ENCODE data around the gene SESN1. TPM values are rescaled to one million over a fixed set of nuclear protein-coding genes. Genes with fewer than 3 reads are reported as not detected.
"Not testable (repeated sequence)": the region's sequence is repeated elsewhere in the genome, so short reads cannot be mapped to it uniquely, and the experiment has no call there.

The SESN1 gene
- total RNA-seq, 1 donor from 2014 or later, result 33.1 TPM

GRCh38 chr6:109001291-109001894 is 93.3 kb downstream of the SESN1 start:
- no peak for DNase-seq (ENCODE audit: low spot score)

GRCh38 chr6:109000289-109000688 is 94.4 kb downstream of the SESN1 start:
- no peak for DNase-seq (ENCODE audit: low spot score)

GRCh38 chr6:108999428-108999827 is 95.2 kb downstream of the SESN1 start:
- DNase-seq (ENCODE audit: low spot score), result no peak

- no peak for DNase-seq (ENCODE audit: low spot score)
Measured at GRCh38 chr6:108998485-108998884, 96.2 kb downstream of the SESN1 start.

- DNase-seq (ENCODE audit: low spot score), result no peak
Measured at GRCh38 chr6:108996208-108996607, 98.4 kb downstream of the SESN1 start.

DNA sequence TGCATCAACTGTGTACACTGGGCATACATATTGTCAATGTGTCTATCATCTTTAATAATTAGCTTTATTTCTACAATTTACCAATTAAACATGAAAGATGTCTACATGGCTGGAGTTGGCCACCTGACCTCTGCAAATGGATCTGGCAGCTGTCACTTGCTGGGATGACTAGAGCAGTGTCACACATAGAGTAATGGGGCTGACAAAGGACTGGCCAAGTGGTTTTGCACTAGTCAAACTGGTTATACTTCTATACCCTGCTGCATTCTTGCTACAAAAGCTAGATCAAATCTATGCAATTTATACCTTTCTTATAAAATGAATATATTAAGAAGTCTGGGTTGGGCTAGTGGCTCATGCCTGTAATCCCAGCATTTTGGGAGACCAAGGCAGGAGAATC is 99.3 kb downstream of the SESN1 start:
- DNase-seq (ENCODE audit: low spot score), result no peak

GRCh38 chr6:108993876-108994275 is 100.8 kb downstream of the SESN1 start:
- DNase-seq (ENCODE audit: low spot score), result no peak

DNA sequence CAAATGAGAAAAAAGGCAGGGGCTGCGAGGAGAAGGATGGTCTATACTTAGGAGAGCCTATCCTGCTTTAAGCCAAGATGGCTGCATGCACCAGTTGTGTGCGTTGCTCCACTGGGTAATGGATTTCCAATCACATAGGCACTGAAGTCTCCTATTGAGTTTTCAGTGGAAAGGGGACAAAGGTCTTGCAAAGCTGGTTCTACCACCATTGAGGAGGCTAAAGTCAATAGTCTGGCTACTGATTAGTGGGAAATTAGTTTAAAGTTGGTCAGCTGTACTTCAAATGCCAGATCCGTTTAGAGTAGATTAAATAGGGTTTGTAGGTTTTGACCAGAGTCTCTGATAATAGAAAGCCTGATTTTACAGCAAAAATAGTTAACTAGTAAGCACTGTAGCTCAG is 104.9 kb downstream of the SESN1 start:
- peak; percentile 69 for DNase-seq (ENCODE audit: low spot score)

DNA sequence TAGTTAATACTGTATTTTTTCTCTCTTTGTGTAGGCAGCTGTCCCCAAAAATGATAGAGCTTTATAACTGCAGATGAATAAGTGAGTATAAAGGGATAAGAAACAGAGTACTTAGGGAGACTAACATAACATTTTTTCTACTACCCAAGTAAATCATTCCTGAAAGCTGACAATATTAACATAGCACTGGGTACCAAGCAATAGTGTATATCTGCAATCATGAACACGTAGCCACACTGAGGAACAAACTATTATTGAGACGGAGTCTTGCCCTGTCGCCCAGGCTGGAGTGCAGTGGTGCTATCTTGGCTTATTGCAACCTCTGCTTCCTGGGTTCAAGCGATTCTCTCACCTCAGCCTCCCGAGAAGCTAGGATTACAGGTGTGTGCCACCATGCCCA is 105.9 kb downstream of the SESN1 start:
- DNase-seq (ENCODE audit: low spot score), result no peak

GRCh38 chr6:108988296-108988695 is 106.3 kb downstream of the SESN1 start:
- no peak for DNase-seq (ENCODE audit: low spot score)

DNA sequence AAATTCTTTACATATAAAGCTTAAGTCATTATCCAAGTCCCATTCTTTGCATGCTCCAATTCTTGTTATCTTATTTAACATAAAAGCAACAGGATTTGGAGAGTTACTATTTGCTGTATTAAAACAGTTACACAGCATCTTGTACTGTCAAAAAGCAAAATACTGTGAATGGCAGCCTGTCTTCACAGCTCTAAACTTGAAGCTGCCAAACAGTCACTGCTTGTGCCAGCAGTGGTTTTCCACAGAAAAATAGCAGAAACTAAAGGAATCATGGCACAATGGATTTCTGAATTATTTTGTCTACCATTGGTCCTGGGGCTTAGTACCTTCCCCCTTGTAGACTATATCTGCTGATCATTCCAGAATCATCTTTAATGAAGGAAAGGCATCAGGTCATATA is 107.5 kb downstream of the SESN1 start:
- no peak for DNase-seq (ENCODE audit: low spot score)

- no peak for DNase-seq (ENCODE audit: low spot score)
Measured at GRCh38 chr6:108985301-108985700, 109.3 kb downstream of the SESN1 start.

GRCh38 chr6:108983151-108983550 is 111.5 kb downstream of the SESN1 start:
- no peak for DNase-seq (ENCODE audit: low spot score)

DNA sequence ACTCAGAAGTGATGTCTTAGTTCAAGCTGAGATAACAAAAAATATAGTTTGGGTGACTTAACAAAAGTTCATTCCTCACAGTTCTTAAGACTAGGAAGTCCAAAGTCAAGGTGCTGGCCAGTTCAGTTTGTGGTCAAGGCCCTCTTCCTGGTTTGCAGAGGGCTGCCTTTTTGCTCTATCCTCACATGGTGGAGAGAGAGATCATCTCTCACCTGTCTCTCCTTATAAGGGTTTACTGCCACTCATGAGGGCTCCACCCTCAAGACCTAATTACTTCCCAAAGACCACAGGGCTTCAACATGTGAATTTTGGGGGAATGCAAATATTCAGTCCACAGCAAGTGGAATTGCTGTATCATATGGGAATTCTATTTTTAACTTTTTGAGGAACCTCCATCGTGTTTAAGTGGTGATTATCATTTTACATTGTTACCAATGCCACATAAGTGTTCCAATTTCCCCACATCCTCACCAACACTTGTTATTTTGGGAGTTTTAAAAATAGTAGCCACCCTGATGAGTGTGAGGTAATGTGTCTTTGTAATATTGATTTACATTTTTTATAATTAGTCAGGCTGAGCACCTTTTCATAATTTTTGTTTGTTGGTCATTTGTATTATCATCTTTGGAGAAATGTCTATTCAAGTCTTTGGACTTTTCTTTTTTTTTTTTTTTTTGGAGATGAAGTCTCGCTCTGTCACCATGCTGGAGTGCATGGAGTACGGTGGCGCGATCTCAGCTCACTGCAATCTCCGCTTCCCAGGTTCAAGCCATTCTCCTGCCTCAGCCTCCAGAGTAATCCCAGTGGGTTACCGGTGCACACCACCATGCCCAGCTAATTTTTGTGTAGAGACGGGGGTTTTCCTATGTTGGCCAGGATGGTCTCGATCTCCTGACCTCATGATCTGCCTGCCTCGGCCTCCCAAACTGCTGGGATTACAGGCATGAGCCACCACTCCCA is 112.2 kb downstream of the SESN1 start:
- DNase-seq (ENCODE audit: low spot score), result no peak

- not testable (repeated sequence) for DNase-seq (ENCODE audit: low spot score)
Measured at GRCh38 chr6:108978638-108979037, 116.0 kb downstream of the SESN1 start.

DNA sequence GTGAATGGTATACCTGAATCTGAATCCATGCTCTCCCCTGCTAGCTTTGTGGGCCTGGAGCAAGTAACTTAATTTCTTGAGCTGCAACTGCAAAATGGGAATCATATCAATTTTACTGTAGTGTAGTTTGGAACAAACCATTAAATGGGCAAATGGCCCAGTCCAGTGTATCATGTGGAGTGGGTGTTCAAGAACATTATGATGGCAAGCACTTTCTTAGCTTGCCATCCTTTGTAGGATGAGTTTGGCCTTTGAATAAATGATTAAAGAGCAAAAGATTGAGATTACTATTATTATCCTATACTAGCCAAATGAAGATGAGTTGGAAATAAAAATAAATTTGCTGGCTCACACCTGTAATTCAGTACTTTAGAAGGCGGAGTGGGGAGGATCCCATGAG is 120.4 kb downstream of the SESN1 start:
- DNase-seq (ENCODE audit: low spot score), result no peak

DNA sequence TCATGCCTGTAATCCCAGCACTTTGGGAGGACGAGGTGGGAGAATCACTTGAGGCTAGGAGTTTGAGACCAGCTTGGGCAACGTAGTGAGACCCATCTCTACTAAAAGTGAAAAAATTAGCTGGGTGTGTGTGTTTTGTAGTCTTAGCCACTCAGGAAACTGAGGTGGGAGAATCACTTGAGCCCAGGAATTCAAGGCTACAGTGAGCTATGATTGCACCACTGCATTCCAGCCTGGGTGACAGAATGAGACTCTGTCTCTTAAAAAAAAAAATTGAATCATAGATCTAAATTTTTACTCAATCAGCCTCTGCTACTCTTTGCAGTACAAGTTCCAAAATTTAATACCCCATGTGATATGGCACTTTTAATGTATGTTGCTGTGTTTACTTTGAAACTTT is 124.9 kb downstream of the SESN1 start:
- no peak for DNase-seq (ENCODE audit: low spot score)

DNA sequence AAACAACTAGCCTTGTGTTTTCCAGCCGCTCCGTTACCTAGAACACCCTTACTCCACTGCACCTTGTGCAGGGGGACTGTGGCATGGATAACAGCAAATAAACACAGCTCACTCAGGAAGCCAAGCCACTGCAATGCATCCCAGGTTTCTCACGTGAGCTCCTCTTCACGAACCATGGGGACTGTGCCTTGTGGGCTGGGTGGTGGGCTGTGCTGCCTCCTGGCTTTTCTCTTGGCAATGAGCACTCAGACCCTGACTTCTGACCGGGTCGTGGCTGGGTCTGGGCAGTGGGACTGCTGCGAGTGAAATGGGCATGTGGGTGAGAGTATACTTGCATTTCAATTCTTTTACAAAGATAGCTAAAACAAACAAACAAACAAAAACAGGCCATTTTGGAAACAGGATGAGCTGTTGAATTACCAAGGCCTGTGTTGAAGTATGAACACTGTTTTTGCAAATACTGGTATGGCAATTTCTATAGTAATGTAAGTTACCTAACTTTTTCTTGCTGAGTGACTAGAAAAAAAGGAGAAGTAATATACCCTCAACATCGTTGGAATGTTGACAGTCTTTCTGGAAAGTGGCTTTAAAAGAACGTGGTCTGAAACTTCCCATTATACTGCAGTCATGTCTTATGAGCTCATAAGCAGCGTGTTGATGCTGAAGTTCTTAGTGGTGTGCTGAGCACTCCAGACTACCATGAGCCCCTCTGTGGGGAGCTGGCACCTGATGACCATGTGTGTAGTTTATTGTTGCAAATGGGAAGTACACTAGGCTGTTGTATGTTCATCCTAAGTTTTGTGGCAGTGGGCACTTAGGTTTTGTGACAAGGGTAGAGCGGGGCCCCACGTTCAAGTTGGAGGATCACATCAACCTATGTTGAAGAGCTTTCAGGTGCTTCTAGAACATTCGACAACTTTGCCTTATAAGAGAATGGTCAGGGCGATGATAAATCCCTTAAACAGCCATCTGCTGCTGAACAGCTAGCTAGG is 126.0 kb downstream of the SESN1 start:
- DNase-seq (ENCODE audit: low spot score), result no peak

- DNase-seq (ENCODE audit: low spot score), result no peak
Measured at GRCh38 chr6:108966855-108967755, 127.5 kb downstream of the SESN1 start.

DNA sequence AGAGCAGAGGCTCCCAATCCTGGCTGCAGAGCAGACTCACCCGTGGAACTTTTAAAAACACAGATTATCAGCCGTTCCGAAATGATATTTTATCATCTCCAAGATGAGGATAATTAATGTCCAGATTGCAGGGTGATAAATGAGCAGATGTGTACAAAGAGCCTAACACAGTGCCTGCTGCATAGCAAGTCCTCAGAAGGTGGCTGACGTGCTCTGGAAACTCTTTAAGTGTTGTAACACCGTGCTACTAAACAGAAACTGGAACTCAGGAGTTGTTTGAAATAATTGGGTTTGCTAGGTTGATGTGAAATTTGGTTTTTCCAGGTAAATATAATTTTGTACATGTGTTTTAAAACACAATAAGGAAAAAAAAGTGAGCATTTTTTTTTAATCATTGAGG is 128.4 kb downstream of the SESN1 start:
- DNase-seq (ENCODE audit: low spot score), result no peak

- DNase-seq (ENCODE audit: low spot score), result no peak
Measured at GRCh38 chr6:108961985-108962384, 132.7 kb downstream of the SESN1 start.

Measured in mucosa of gallbladder (tissue), 1 donor.